ENCODE results near the gene PCSK9. TPM values are rescaled to one million over a fixed set of nuclear protein-coding genes. Genes with fewer than 3 reads are reported as not detected.

The PCSK9 gene
- total and polyA plus RNA-seq, 7 donors, result under 0.01 to 0.03 TPM; not detected in 5

DNA sequence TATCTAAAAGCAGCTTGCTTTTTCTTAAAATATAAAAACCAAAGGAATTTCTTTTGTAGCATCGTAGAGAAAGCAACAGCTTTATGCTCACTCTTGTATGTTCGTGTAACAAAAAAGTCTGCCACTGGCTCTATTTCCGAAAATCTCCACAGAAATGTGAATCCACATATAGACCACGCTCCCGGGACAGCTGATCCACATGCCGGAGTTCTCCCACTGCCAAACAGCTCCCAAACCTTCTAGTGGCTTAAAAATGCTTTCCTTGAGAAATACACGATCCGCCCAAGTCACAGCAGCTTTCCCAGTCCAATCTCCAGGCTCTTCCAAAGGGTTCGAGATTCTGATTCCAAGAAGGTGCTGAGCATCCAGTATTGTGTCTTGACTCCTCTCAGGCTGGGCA is 29.3 kb downstream of the PCSK9 start:
- Histone ChIP-seq H3K27me3 (ENCODE audit: insufficient read depth in 3 of 3, low read length in 2 of 3) (no peaks in the 10 kb centered on the region), H3K36me3 (ENCODE audit: insufficient read depth in 1 of 2, low read depth in 1 of 2) (peaks cover 14 to 62% of the 10 kb centered on the region in 2 donors), H3K27ac (no peak overlapping the region), H3K9me3 (no peaks in the 10 kb centered on the region), H3K4me1 (peaks cover 41% of the 10 kb centered on the region), H3K4me3 (no peak overlapping the region)
- TF ChIP-seq, protein P1, sequence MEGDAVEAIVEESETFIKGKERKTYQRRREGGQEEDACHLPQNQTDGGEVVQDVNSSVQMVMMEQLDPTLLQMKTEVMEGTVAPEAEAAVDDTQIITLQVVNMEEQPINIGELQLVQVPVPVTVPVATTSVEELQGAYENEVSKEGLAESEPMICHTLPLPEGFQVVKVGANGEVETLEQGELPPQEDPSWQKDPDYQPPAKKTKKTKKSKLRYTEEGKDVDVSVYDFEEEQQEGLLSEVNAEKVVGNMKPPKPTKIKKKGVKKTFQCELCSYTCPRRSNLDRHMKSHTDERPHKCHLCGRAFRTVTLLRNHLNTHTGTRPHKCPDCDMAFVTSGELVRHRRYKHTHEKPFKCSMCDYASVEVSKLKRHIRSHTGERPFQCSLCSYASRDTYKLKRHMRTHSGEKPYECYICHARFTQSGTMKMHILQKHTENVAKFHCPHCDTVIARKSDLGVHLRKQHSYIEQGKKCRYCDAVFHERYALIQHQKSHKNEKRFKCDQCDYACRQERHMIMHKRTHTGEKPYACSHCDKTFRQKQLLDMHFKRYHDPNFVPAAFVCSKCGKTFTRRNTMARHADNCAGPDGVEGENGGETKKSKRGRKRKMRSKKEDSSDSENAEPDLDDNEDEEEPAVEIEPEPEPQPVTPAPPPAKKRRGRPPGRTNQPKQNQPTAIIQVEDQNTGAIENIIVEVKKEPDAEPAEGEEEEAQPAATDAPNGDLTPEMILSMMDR (IDR thresholded peaks at IDR 0.05), result no peak
- DNase-seq (no peak), ATAC-seq (no peak)
- WGBS, 3 donors, result 84 to 92% (median 89%) methylated on average over 9 of the region's 9 CpGs
- intact Hi-C loops (cut with DNase I), result no loop called here

DNA sequence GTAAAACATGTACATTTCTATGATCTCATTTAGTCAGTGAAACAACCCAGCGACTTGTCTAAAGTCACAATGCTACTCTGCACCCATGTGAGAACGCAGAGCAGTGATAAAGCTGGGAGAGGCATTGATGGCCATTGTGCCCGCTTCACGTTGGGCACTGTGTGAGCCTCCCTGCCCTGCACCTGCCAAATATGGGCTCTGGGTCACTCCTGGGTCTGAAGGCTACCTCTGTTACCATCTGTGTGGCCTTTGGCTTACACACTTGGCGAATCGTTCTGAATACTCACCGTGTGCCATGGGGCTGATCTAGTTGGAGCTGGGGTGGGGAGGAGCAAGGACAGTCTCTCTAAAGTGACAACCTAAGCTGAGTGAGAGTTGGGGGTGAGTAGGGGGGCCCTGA is 29.9 kb downstream of the PCSK9 start:
- ATAC-seq (no peak), DNase-seq (peak in 1 of 2 donors; percentile 26)
- TF ChIP-seq, protein P1 (IDR thresholded peaks at IDR 0.05), result no peak
- 66 to 85% (median 72%) methylated on average over 7 of the region's 7 CpGs for WGBS, 3 donors
- H3K4me3 ChIP-seq, result no peak overlapping the region
- no peak overlapping the region for H3K27ac ChIP-seq
- no peaks in the 10 kb centered on the region for H3K27me3 ChIP-seq (ENCODE audit: insufficient read depth in 3 of 3, low read length in 2 of 3)
- H3K36me3 ChIP-seq (ENCODE audit: insufficient read depth in 1 of 2, low read depth in 1 of 2), result peaks cover 14 to 69% of the 10 kb centered on the region in 2 donors
- no peaks in the 10 kb centered on the region for H3K9me3 ChIP-seq
- peaks cover 38% of the 10 kb centered on the region for H3K4me1 ChIP-seq
- intact Hi-C loops (cut with DNase I), result no loop called here

DNA sequence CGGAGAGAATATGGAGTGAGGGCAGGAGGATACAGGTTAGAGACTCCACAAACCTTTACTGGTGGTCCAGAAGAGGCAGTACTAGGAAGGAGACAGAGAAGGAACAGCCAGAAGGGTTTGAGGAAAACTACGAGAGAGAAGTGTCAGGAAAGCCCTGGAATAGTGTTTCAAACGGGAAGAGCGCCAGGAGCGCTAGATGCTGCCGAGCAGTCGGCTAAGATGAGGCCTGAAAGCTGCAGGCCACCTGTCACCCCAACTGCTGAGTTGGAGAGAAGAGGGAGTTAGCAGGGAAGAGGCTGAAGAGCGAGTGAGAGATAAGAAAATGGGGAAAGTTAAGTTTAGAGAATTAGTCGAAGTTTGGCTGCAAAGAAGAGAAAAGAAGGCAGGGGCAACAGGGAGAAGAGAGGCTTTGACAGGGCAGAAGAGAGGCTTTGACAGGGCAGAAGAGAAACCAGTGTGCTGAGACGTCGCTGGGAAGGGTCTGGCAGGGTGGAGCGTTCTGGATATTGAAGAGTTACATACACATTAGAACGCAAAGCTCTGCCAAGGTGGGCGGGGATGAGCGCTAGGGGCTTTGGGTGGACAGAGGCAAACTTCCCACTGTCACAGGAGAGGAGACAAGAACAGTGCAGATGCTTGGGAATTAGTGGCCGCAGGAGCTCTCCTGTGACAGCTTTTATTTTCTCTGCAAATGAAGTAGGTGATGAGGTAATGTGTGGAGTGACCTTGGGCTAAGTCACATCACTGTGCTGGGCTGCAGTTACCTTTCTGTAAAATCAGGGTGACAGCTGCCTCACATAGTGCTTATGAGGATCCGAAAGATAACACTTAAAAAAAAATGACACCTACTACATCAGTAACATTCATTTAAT is 31.2 kb downstream of the PCSK9 start:
- peaks cover 14 to 81% of the 10 kb centered on the region in 2 donors for H3K36me3 ChIP-seq (ENCODE audit: insufficient read depth in 1 of 2, low read depth in 1 of 2)
- no peaks in the 10 kb centered on the region for H3K9me3 ChIP-seq
- H3K27me3 ChIP-seq (ENCODE audit: insufficient read depth in 3 of 3, low read length in 2 of 3), result no peaks in the 10 kb centered on the region
- H3K27ac ChIP-seq, result peak overlapping the region; percentile 25
- DNase-seq, result peak in 1 of 2 donors; percentile 54
- TF ChIP-seq, protein P1 (IDR thresholded peaks at IDR 0.05), result no peak
- intact Hi-C loops (cut with DNase I), result no loop called here
- 42 to 53% (median 42%) methylated on average over 17 of the region's 17 CpGs for WGBS, 3 donors
- no peak overlapping the region for H3K4me3 ChIP-seq
- peaks cover 25% of the 10 kb centered on the region for H3K4me1 ChIP-seq
- ATAC-seq, result peak; percentile 20 to 52 (median 38)

DNA sequence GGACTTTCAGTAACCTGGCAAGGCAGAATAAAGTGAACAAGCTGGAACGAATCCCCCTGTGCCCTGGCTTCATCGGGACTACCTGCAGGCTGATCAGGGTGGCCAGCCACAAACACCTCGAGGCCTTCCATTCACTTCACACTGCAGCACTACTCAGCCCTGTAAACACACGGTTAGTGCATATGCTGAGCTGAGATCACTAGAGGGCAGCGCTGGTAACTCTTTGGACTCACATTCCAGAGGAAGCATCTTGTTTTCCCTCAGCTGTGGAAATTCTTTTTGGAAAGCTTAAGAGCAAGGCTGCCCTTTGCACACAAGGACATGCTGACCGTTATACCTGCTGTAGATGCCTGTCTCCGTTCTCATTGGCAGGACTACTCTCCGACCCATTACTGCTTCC is 32.1 kb downstream of the PCSK9 start:
- intact Hi-C loops (cut with DNase I), result no loop called here
- DNase-seq (no peak), ATAC-seq (no peak)
- Histone ChIP-seq H3K4me3 (no peak overlapping the region), H3K9me3 (no peaks in the 10 kb centered on the region), H3K36me3 (ENCODE audit: insufficient read depth in 1 of 2, low read depth in 1 of 2) (peaks cover 14 to 91% of the 10 kb centered on the region in 2 donors), H3K4me1 (peaks cover 18% of the 10 kb centered on the region), H3K27ac (no peak overlapping the region), H3K27me3 (ENCODE audit: insufficient read depth in 3 of 3, low read length in 2 of 3) (no peaks in the 10 kb centered on the region)
- WGBS, 3 donors, result 45 to 53% (median 48%) methylated on average over 8 of the region's 8 CpGs
- TF ChIP-seq, protein P1 (IDR thresholded peaks at IDR 0.05), result peak; percentile 5
